ENCODE measurements around the gene RAP2B.

Gene RAP2B

GRCh38 chr3:153195349-153195879, 33.4 kb downstream of the RAP2B start:
- no peak overlapping the region for H3K4me3 ChIP-seq (ENCODE audit: low read depth, low read length)
- no peak for TF ChIP-seq CTCF (IDR thresholded peaks at IDR 0.05; ENCODE audit: low read depth, low read length)

GRCh38 chr3:153209596-153209995, 47.6 kb downstream of the RAP2B start:
- no peak overlapping the region for H3K4me3 ChIP-seq (ENCODE audit: low read depth, low read length)

GRCh38 chr3:153210146-153210545, 48.1 kb downstream of the RAP2B start:
- H3K4me3 ChIP-seq (ENCODE audit: low read depth, low read length), result no peak overlapping the region
- TF ChIP-seq CTCF (IDR thresholded peaks at IDR 0.05; ENCODE audit: low read depth, low read length), result no peak

More at GRCh38 chr3:153209596-153209995, 47.6 kb downstream of the RAP2B start:
- no peak for TF ChIP-seq CTCF (IDR thresholded peaks at IDR 0.05; ENCODE audit: low read depth, low read length)

- no peak for TF ChIP-seq CTCF (IDR thresholded peaks at IDR 0.05; ENCODE audit: low read depth, low read length)
- no peak overlapping the region for H3K4me3 ChIP-seq (ENCODE audit: low read depth, low read length)
These were observed 48.6 kb downstream of the RAP2B start for GRCh38 chr3:153210660-153211059.

GRCh38 chr3:153215497-153215896, 53.5 kb downstream of the RAP2B start:
- TF ChIP-seq CTCF (IDR thresholded peaks at IDR 0.05; ENCODE audit: low read depth, low read length), result no peak
- H3K4me3 ChIP-seq (ENCODE audit: low read depth, low read length), result no peak overlapping the region

GRCh38 chr3:153215966-153216365, 53.9 kb downstream of the RAP2B start:
- TF ChIP-seq CTCF (IDR thresholded peaks at IDR 0.05; ENCODE audit: low read depth, low read length), result no peak
- H3K4me3 ChIP-seq (ENCODE audit: low read depth, low read length), result no peak overlapping the region

GRCh38 chr3:153216928-153217327, 54.9 kb downstream of the RAP2B start:
- H3K4me3 ChIP-seq (ENCODE audit: low read depth, low read length), result no peak overlapping the region
- TF ChIP-seq CTCF (IDR thresholded peaks at IDR 0.05; ENCODE audit: low read depth, low read length), result no peak

Data from WI38 (cell line).